ENCODE data around the gene PRKCH. TPM values are rescaled to one million over a fixed set of nuclear protein-coding genes. Genes with fewer than 3 reads are reported as not detected.

PRKCH gene
- total RNA-seq, 1 experiment from 2014 or later = 10.3 TPM

DNA sequence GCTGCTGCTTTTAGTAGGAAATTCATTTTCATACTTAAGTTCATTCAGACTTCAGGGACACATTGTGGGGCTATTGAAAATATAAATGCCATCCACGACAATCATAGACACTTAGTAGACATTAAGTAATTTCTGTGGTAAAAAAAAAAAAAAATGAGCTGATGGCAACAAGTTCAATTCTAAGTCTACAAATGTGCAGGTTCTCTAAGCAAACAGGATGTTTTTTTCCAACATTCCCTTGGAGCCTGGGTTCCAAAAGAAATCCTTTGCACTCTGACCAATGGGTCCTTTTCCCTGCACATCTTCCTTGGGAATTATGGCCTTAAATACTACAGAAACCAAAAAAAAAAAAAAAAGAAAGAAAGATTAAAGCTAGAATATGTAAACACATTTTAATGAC lies 198.4 kb downstream of the PRKCH start:
- H3K9me3 Mint-ChIP-seq = no peaks in the 10 kb centered on the region
- DNase-seq (ENCODE audit: low spot score) (no peak), ATAC-seq (no peak)
- H3K4me3 Mint-ChIP-seq = no peak overlapping the region
- no peak overlapping the region for H3K27ac Mint-ChIP-seq
- no peaks in the 10 kb centered on the region for H3K36me3 Mint-ChIP-seq
- no peak for TF ChIP-seq NFE2L1 (CRISPR knock-in tag; IDR thresholded peaks at IDR 0.05)
- no peak for TF ChIP-seq MYBL2 (CRISPR knock-in tag; IDR thresholded peaks at IDR 0.05)
- no peak for TF ChIP-seq ZNF138 (CRISPR knock-in tag; conservative IDR thresholded peaks at IDR 0.05)
- no peak for TF ChIP-seq CREB1 (CRISPR knock-in tag; IDR thresholded peaks at IDR 0.05)
- no peak for TF ChIP-seq ZNF317 (CRISPR knock-in tag; IDR thresholded peaks at IDR 0.05; ENCODE audit: borderline replicate concordance, low read depth)
- TF ChIP-seq NR1H2 (CRISPR knock-in tag; IDR thresholded peaks at IDR 0.05) = no peak
- TF ChIP-seq, protein P1, sequence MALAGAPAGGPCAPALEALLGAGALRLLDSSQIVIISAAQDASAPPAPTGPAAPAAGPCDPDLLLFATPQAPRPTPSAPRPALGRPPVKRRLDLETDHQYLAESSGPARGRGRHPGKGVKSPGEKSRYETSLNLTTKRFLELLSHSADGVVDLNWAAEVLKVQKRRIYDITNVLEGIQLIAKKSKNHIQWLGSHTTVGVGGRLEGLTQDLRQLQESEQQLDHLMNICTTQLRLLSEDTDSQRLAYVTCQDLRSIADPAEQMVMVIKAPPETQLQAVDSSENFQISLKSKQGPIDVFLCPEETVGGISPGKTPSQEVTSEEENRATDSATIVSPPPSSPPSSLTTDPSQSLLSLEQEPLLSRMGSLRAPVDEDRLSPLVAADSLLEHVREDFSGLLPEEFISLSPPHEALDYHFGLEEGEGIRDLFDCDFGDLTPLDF (CRISPR knock-in tag; IDR thresholded peaks at IDR 0.05) = no peak
- TF ChIP-seq TEAD1 (CRISPR knock-in tag; IDR thresholded peaks at IDR 0.05) = no peak
- TF ChIP-seq ZNF423 (CRISPR knock-in tag; IDR thresholded peaks at IDR 0.05) = no peak
- no peak for TF ChIP-seq TEAD4 (CRISPR knock-in tag; IDR thresholded peaks at IDR 0.05)
- TF ChIP-seq, protein P2, sequence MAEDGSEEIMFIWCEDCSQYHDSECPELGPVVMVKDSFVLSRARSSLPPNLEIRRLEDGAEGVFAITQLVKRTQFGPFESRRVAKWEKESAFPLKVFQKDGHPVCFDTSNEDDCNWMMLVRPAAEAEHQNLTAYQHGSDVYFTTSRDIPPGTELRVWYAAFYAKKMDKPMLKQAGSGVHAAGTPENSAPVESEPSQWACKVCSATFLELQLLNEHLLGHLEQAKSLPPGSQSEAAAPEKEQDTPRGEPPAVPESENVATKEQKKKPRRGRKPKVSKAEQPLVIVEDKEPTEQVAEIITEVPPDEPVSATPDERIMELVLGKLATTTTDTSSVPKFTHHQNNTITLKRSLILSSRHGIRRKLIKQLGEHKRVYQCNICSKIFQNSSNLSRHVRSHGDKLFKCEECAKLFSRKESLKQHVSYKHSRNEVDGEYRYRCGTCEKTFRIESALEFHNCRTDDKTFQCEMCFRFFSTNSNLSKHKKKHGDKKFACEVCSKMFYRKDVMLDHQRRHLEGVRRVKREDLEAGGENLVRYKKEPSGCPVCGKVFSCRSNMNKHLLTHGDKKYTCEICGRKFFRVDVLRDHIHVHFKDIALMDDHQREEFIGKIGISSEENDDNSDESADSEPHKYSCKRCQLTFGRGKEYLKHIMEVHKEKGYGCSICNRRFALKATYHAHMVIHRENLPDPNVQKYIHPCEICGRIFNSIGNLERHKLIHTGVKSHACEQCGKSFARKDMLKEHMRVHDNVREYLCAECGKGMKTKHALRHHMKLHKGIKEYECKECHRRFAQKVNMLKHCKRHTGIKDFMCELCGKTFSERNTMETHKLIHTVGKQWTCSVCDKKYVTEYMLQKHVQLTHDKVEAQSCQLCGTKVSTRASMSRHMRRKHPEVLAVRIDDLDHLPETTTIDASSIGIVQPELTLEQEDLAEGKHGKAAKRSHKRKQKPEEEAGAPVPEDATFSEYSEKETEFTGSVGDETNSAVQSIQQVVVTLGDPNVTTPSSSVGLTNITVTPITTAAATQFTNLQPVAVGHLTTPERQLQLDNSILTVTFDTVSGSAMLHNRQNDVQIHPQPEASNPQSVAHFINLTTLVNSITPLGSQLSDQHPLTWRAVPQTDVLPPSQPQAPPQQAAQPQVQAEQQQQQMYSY (CRISPR knock-in tag; IDR thresholded peaks at IDR 0.05) = no peak
- TF ChIP-seq FOXK1 (CRISPR knock-in tag; IDR thresholded peaks at IDR 0.05) = no peak
- TF ChIP-seq SP1 (CRISPR knock-in tag; conservative IDR thresholded peaks at IDR 0.05) = no peak
- TF ChIP-seq, protein P3, sequence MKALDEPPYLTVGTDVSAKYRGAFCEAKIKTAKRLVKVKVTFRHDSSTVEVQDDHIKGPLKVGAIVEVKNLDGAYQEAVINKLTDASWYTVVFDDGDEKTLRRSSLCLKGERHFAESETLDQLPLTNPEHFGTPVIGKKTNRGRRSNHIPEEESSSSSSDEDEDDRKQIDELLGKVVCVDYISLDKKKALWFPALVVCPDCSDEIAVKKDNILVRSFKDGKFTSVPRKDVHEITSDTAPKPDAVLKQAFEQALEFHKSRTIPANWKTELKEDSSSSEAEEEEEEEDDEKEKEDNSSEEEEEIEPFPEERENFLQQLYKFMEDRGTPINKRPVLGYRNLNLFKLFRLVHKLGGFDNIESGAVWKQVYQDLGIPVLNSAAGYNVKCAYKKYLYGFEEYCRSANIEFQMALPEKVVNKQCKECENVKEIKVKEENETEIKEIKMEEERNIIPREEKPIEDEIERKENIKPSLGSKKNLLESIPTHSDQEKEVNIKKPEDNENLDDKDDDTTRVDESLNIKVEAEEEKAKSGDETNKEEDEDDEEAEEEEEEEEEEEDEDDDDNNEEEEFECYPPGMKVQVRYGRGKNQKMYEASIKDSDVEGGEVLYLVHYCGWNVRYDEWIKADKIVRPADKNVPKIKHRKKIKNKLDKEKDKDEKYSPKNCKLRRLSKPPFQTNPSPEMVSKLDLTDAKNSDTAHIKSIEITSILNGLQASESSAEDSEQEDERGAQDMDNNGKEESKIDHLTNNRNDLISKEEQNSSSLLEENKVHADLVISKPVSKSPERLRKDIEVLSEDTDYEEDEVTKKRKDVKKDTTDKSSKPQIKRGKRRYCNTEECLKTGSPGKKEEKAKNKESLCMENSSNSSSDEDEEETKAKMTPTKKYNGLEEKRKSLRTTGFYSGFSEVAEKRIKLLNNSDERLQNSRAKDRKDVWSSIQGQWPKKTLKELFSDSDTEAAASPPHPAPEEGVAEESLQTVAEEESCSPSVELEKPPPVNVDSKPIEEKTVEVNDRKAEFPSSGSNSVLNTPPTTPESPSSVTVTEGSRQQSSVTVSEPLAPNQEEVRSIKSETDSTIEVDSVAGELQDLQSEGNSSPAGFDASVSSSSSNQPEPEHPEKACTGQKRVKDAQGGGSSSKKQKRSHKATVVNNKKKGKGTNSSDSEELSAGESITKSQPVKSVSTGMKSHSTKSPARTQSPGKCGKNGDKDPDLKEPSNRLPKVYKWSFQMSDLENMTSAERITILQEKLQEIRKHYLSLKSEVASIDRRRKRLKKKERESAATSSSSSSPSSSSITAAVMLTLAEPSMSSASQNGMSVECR (CRISPR knock-in tag; IDR thresholded peaks at IDR 0.05; ENCODE audit: borderline replicate concordance) = no peak
- no peak for TF ChIP-seq ETV6 (CRISPR knock-in tag; IDR thresholded peaks at IDR 0.05)
- TF ChIP-seq, protein P4, sequence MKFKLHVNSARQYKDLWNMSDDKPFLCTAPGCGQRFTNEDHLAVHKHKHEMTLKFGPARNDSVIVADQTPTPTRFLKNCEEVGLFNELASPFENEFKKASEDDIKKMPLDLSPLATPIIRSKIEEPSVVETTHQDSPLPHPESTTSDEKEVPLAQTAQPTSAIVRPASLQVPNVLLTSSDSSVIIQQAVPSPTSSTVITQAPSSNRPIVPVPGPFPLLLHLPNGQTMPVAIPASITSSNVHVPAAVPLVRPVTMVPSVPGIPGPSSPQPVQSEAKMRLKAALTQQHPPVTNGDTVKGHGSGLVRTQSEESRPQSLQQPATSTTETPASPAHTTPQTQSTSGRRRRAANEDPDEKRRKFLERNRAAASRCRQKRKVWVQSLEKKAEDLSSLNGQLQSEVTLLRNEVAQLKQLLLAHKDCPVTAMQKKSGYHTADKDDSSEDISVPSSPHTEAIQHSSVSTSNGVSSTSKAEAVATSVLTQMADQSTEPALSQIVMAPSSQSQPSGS (CRISPR knock-in tag; IDR thresholded peaks at IDR 0.05; ENCODE audit: borderline replicate concordance, low read depth) = no peak
- no peak for TF ChIP-seq PRRX2 (CRISPR knock-in tag; IDR thresholded peaks at IDR 0.05)
- TF ChIP-seq, protein P5, sequence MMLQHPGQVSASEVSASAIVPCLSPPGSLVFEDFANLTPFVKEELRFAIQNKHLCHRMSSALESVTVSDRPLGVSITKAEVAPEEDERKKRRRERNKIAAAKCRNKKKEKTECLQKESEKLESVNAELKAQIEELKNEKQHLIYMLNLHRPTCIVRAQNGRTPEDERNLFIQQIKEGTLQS (CRISPR knock-in tag; conservative IDR thresholded peaks at IDR 0.05) = no peak
- H3K4me1 Mint-ChIP-seq = peaks cover 12% of the 10 kb centered on the region
- H3K27me3 Mint-ChIP-seq (ENCODE audit: low read depth) = no peaks in the 10 kb centered on the region
- POLR2A ChIA-PET = no interaction called here
- CTCF ChIA-PET = no interaction called here

Measured in WTC11 (cell line).